GM13976 (cell line): ENCODE data around the gene PNPLA4.

Source experiments
- DNase-seq: peaks from one replicate; pipeline ENCODE4 v3.0.0; 2012; ENCODE audit warnings: low spot score
- in situ Hi-C: fragments of 300-500 bp; cut with MboI; formaldehyde crosslinking; loops from one replicate; pipeline ENCODE4 v1.12.0; 2022; ENCODE audit warnings: low sequenced_read_pairs, mixed read lengths, inconsistent platforms; ENCODE audit not compliant: unreplicated experiment
- TF ChIP-seq, protein P1 (sequence below): IDR thresholded peaks from 2 replicates; pipeline ENCODE4 v1.5.1; 2012; ENCODE audit warnings: borderline replicate concordance, mild to moderate bottlenecking; ENCODE audit not compliant: insufficient read depth; ENCODE audit errors: extremely low read depth, missing control alignments, control extremely low read depth

PNPLA4 gene

DNA sequence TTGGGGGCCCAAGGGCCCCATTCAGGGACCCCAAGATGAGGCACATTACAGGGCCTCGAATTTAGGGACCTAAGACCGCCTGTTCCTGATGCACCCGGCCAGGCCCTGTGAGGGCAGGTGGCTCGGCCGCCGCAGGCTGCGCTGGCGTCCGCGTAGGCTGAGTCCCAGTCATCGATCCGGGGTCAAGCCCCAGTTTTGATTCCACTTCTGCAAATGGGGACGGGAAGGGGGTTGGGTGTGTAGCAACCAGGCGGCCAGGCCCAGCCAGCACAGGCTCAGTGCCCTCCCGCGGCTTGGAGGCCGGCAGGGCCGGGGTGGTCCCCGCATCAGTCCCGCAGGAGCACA, 327 bp downstream of the PNPLA4 start:
- TF ChIP-seq, protein P1, sequence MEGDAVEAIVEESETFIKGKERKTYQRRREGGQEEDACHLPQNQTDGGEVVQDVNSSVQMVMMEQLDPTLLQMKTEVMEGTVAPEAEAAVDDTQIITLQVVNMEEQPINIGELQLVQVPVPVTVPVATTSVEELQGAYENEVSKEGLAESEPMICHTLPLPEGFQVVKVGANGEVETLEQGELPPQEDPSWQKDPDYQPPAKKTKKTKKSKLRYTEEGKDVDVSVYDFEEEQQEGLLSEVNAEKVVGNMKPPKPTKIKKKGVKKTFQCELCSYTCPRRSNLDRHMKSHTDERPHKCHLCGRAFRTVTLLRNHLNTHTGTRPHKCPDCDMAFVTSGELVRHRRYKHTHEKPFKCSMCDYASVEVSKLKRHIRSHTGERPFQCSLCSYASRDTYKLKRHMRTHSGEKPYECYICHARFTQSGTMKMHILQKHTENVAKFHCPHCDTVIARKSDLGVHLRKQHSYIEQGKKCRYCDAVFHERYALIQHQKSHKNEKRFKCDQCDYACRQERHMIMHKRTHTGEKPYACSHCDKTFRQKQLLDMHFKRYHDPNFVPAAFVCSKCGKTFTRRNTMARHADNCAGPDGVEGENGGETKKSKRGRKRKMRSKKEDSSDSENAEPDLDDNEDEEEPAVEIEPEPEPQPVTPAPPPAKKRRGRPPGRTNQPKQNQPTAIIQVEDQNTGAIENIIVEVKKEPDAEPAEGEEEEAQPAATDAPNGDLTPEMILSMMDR = no peak
- in situ Hi-C loops = loop anchor here (25.0 kb wide), 1 partner anchor 840 kb away; no protein-coding TSS in a partner anchor
- no peak for DNase-seq

DNA sequence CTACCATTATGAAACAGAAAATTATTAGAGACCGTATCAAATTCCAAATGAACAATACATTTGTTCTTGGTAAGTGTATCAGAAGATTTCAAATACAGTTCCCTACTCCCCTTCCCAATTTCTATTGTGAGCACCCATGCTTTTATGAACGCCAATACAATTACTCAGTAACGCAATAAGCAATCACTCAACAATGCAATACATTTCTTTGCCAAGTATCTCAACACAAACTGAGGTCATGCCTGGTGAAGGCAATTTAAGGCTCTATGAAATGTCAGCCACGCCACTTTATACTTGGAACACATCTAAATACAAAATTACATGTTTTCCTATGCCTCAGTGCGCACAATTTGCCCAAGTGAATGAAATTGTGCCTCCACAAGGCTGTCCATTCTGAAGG, 712 bp downstream of the PNPLA4 start:
- TF ChIP-seq, protein P1 = no peak
- DNase-seq = no peak
- in situ Hi-C loops = loop anchor here (25.0 kb wide), 1 partner anchor 839 kb away; no protein-coding TSS in a partner anchor

DNA sequence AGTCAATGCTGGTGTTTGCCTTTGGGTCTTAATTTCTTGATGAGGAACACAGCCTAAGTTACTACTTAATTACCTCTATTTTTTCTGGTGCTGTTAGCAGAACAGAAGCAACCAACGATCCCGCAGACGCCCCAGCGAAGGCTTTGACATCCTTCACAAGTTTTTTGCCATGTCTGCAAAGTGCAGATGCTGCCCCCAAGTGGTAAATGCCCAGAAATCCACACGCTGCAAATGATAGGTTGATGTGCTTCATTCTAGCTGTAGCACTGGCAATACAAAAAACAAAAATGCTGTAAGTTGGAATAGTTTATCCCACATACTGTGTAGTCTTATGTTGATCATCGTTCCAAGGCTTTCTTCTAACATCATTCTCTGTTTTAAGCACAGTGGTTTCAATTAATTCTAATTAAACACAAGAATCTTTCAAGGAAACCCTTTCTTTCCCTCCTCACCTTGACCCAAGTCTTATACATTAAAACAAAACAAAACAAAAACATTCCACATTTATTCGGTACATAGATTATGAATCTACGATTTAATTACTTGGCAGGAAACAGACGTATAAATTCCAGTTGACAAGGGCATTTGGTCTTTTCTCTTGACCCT, 1.2 kb downstream of the PNPLA4 start:
- TF ChIP-seq, protein P1 = peak; percentile 87
- DNase-seq = peak; percentile 49
- in situ Hi-C loops = loop anchor here (25.0 kb wide), 1 partner anchor 839 kb away; no protein-coding TSS in a partner anchor

DNA sequence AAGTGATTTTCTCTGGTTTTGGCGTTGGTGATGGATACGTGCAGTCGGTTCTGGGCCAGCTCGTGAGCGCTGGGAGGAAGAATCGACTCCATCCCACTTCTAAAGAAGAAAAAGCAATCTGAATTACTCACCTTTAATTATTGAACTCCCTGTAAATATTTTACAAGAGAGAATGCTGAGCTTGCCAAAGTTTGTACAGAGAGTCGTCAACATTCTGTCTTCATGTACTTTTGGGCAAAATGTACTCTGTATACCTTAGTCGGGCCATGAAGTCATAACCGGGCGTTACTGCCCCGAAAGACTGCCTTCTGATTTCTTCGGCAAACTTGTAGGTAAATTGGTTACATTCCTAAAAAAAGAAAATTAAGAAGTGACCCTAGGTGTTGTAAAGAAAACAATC, 5.5 kb downstream of the PNPLA4 start:
- TF ChIP-seq, protein P1 = no peak
- no peak for DNase-seq
- in situ Hi-C loops = no loop called here

DNA sequence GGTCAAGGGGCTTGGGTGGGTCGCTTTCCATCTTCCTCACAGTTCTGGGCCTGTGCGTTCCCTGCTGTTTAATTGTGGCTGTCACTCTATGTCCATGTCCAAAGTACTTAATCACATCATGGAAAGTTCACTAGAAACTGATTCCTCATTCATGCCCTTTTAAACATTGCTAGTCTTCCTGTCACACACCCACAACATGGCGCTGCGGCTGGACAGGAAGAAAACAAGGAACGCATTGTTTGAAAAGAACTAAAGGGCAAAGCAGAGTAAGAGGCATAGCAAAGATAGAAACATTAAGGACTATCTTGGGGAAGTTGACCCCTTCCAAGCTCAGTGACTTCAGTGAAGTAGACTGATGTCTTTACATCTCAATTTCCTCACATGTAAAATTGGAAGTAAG, 18.4 kb downstream of the PNPLA4 start:
- in situ Hi-C loops = no loop called here
- DNase-seq = no peak
- TF ChIP-seq, protein P1 = no peak

DNA sequence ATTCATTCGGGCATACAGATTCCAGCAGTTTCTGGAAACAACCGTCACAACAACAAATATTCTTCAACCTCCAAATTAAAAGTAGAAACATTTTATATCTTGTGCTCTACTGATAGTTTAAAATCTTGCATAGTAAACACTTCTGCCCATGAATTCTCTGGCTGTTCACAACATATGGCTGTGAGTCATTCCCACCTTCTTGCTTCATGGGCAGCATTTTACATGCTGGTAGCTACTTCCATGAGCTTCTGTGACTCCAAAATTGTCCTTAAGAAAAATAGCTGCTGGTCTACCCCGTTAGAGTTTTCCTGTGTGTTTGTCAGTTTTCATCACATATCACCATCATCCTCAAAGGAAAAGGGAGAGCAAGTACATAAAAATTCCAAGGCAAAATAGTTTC, 22.7 kb downstream of the PNPLA4 start:
- in situ Hi-C loops = no loop called here
- TF ChIP-seq, protein P1 = no peak
- DNase-seq = no peak
